HG03097 (cell line): ENCODE measurements around the gene AGBL1.
"Not testable (repeated sequence)": the region's sequence is repeated elsewhere in the genome, so short reads cannot be mapped to it uniquely, and the experiment has no call there.

ENCODE experiments used
- ATAC-seq: cut with Tn5 transposase; IDR thresholded peaks from one replicate; pipeline ENCODE4 v1.9.1; 2021; ENCODE audit not compliant: unreplicated experiment, low FRiP score

Gene AGBL1

GRCh38 chr15:86849136-86849535 lies 769.5 kb downstream of the AGBL1 start:
- no peak for ATAC-seq

GRCh38 chr15:86849558-86850285 lies 770.1 kb downstream of the AGBL1 start:
- no peak for ATAC-seq

- no peak for ATAC-seq
Observed at GRCh38 chr15:86850939-86851338, 771.3 kb downstream of the AGBL1 start.

- no peak for ATAC-seq
Observed at GRCh38 chr15:86852741-86853140, 773.1 kb downstream of the AGBL1 start.

- no peak for ATAC-seq
Observed at GRCh38 chr15:86854176-86854575, 774.5 kb downstream of the AGBL1 start.

GRCh38 chr15:86855307-86856291 lies 775.9 kb downstream of the AGBL1 start:
- no peak for ATAC-seq

- no peak for ATAC-seq
Observed at GRCh38 chr15:86857701-86858100, 778.0 kb downstream of the AGBL1 start.

GRCh38 chr15:86863226-86863915 lies 783.7 kb downstream of the AGBL1 start:
- no peak for ATAC-seq

GRCh38 chr15:86865920-86866319 lies 786.2 kb downstream of the AGBL1 start:
- ATAC-seq = no peak

- no peak for ATAC-seq
Observed at GRCh38 chr15:86870846-86871245, 791.2 kb downstream of the AGBL1 start.

GRCh38 chr15:86871964-86872363 lies 792.3 kb downstream of the AGBL1 start:
- no peak for ATAC-seq

GRCh38 chr15:86872782-86873181 lies 793.1 kb downstream of the AGBL1 start:
- no peak for ATAC-seq

- no peak for ATAC-seq
Observed at GRCh38 chr15:86875067-86875466, 795.4 kb downstream of the AGBL1 start.

GRCh38 chr15:86876387-86876944 lies 796.8 kb downstream of the AGBL1 start:
- ATAC-seq = no peak

- no peak for ATAC-seq
Observed at GRCh38 chr15:86877171-86877631, 797.5 kb downstream of the AGBL1 start.

- not testable (repeated sequence) for ATAC-seq
Observed at GRCh38 chr15:86878844-86879243, 799.2 kb downstream of the AGBL1 start.

- no peak for ATAC-seq
Observed at GRCh38 chr15:86879250-86880229, 799.9 kb downstream of the AGBL1 start.

- ATAC-seq = no peak
Observed at GRCh38 chr15:86885616-86886015, 805.9 kb downstream of the AGBL1 start.

GRCh38 chr15:86892774-86893449 lies 813.2 kb downstream of the AGBL1 start:
- ATAC-seq = no peak
